ENCODE results near the gene SHISAL2A. TPM values are rescaled to one million over a fixed set of nuclear protein-coding genes. Genes with fewer than 3 reads are reported as not detected.

SHISAL2A gene
- total RNA-seq, 2 experiments from 2014 or later = 25.9 to 28.4 TPM

GRCh38 chr1:52672946-52673345, 40.0 kb downstream of the SHISAL2A start:
- ATAC-seq (ENCODE audit: poor library complexity) (no peak), DNase-seq (no peak)
- peaks cover 8% of the 10 kb centered on the region for H3K4me1 ChIP-seq (ENCODE audit: insufficient read depth, low read length)
- no peaks in the 10 kb centered on the region for H3K9me3 ChIP-seq (ENCODE audit: control insufficient read depth in 1 of 2, insufficient read depth in 1 of 2, low read length in 2 of 2)
- no peaks in the 10 kb centered on the region for H3K4me1 Mint-ChIP-seq (ENCODE audit: low read depth)
- H3K4me3 ChIP-seq (ENCODE audit: low read length) = no peak overlapping the region
- H3K9me3 Mint-ChIP-seq = no peaks in the 10 kb centered on the region
- ChIA-PET CTCF (no interaction called here), POLR2A (no interaction called here)
- peaks cover 55% of the 10 kb centered on the region for H3K36me3 ChIP-seq (ENCODE audit: insufficient read depth, low read length)
- H3K27ac ChIP-seq (ENCODE audit: low read depth in 1 of 2, low read length in 2 of 2) = no peak overlapping the region
- no peak for TF ChIP-seq CTCF (IDR thresholded peaks at IDR 0.05)
- H3K4me3 Mint-ChIP-seq = no peak overlapping the region
- intact Hi-C loops (cut with DNase I, micrococcal nuclease) = no loop called here
- H3K27me3 Mint-ChIP-seq = no peaks in the 10 kb centered on the region
- peaks cover 69% of the 10 kb centered on the region for H3K36me3 Mint-ChIP-seq (ENCODE audit: low read depth)
- no peaks in the 10 kb centered on the region for H3K27me3 ChIP-seq (ENCODE audit: control insufficient read depth in 1 of 2, insufficient read depth in 2 of 2, low read length in 2 of 2)
- no peak overlapping the region for H3K27ac Mint-ChIP-seq

DNA sequence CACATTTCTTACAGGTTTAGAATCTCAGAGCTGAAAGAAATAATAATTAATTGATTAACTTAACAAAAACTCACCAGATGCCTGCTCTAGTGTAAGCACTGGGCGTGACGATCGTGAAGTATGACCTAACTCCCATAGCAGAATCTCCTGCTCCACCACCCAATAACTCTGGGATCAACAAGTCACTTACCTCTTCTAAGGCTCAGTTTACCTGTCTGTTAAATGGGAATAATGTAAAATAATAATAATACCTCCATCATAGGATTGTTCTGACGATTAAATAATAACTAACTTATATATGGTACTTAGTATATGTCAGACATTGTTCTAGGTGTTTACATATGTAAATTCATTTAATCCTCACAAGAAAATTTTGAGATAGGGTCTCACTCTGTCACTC, 40.5 kb downstream of the SHISAL2A start:
- H3K36me3 ChIP-seq (ENCODE audit: insufficient read depth, low read length) = peaks cover 49% of the 10 kb centered on the region
- TF ChIP-seq CTCF (IDR thresholded peaks at IDR 0.05) = no peak
- CTCF ChIA-PET = no interaction called here

GRCh38 chr1:52674497-52675384, 41.8 kb downstream of the SHISAL2A start:
- peaks cover 39% of the 10 kb centered on the region for H3K36me3 ChIP-seq (ENCODE audit: insufficient read depth, low read length)
- CTCF ChIA-PET = interaction anchor here (0.7 kb wide), 1 partner anchor 11 kb away, joined by 3 read pairs; no protein-coding TSS in a partner anchor
- no peak overlapping the region for H3K27ac Mint-ChIP-seq

More for the DNA sequence above, 40.5 kb downstream of the SHISAL2A start:
- Mint-ChIP-seq H3K4me1 (ENCODE audit: low read depth) (no peaks in the 10 kb centered on the region), H3K4me3 (no peak overlapping the region), H3K27ac (no peak overlapping the region), H3K36me3 (ENCODE audit: low read depth) (peaks cover 63% of the 10 kb centered on the region), H3K9me3 (no peaks in the 10 kb centered on the region), H3K27me3 (no peaks in the 10 kb centered on the region)
- intact Hi-C loops (cut with DNase I, micrococcal nuclease) = no loop called here
- Histone ChIP-seq H3K27ac (ENCODE audit: low read depth in 1 of 2, low read length in 2 of 2) (no peak overlapping the region), H3K4me1 (ENCODE audit: insufficient read depth, low read length) (peaks cover 8% of the 10 kb centered on the region), H3K4me3 (ENCODE audit: low read length) (no peak overlapping the region), H3K27me3 (ENCODE audit: control insufficient read depth in 1 of 2, insufficient read depth in 2 of 2, low read length in 2 of 2) (no peaks in the 10 kb centered on the region), H3K9me3 (ENCODE audit: control insufficient read depth in 1 of 2, insufficient read depth in 1 of 2, low read length in 2 of 2) (no peaks in the 10 kb centered on the region)
- POLR2A ChIA-PET = no interaction called here
- no peak for DNase-seq
- ATAC-seq (ENCODE audit: poor library complexity) = no peak

More at GRCh38 chr1:52674497-52675384, 41.8 kb downstream of the SHISAL2A start:
- no peak for ATAC-seq (ENCODE audit: poor library complexity)
- H3K9me3 ChIP-seq (ENCODE audit: control insufficient read depth in 1 of 2, insufficient read depth in 1 of 2, low read length in 2 of 2) = no peaks in the 10 kb centered on the region
- no peak overlapping the region for H3K4me3 ChIP-seq (ENCODE audit: low read length)
- Mint-ChIP-seq H3K27me3 (no peaks in the 10 kb centered on the region), H3K4me3 (no peak overlapping the region), H3K4me1 (ENCODE audit: low read depth) (no peaks in the 10 kb centered on the region), H3K9me3 (no peaks in the 10 kb centered on the region), H3K36me3 (ENCODE audit: low read depth) (peaks cover 51% of the 10 kb centered on the region)
- no peak for TF ChIP-seq CTCF (IDR thresholded peaks at IDR 0.05)
- H3K4me1 ChIP-seq (ENCODE audit: insufficient read depth, low read length) = peaks cover 8% of the 10 kb centered on the region
- no peak overlapping the region for H3K27ac ChIP-seq (ENCODE audit: low read depth in 1 of 2, low read length in 2 of 2)
- peak in 1 of 14 experiments; percentile 50 for DNase-seq
- intact Hi-C loops (cut with DNase I, micrococcal nuclease) = no loop called here
- H3K27me3 ChIP-seq (ENCODE audit: control insufficient read depth in 1 of 2, insufficient read depth in 2 of 2, low read length in 2 of 2) = no peaks in the 10 kb centered on the region
- POLR2A ChIA-PET = no interaction called here
